GM12878 (cell line): ENCODE measurements around the gene OTOR. TPM values are rescaled to one million over a fixed set of nuclear protein-coding genes. Genes with fewer than 3 reads are reported as not detected.

Experiments used
- ATAC-seq: fragments of 200-7000 bp; cut with Tn5 transposase; 3 replicates; pipeline ENCODE4 v1.9.1; 2020; ENCODE audit warnings: mild to moderate bottlenecking, moderate library complexity
- BruUV-seq: library from RNA; stranded (reverse); fragments of 400-500 nt; replicated peaks from 2 replicates; lab custom pipeline; 2021; lab: Mats Ljungman, UMichigan
- CTCF ChIA-PET: fragments of 300-600 bp; sonication (Branson Sonifier 250); formaldehyde crosslinking; extraction: SDS; loops from one replicate; lab custom pipeline; 2021; ENCODE audit warnings: inconsistent platforms; lab: Yijun Ruan, JAX
- POLR2A ChIA-PET: fragments of 350-600 bp; formaldehyde crosslinking; extraction: SDS; loops from one replicate; lab custom pipeline; 2021; ENCODE audit warnings: inconsistent platforms; lab: Charles Lee
- RAD21 ChIA-PET: fragments of 300-600 bp; sonication (Branson Sonifier 250); formaldehyde crosslinking; loops from one replicate; lab custom pipeline; 2023; ENCODE audit warnings: antibody characterized with exemption; ENCODE audit not compliant: unreplicated experiment; lab: Charles Lee
- SMC1A ChIA-PET: fragments of 300-600 bp; sonication (Branson Sonifier 250); formaldehyde crosslinking; loops from one replicate; lab custom pipeline; 2023; ENCODE audit not compliant: unreplicated experiment, uncharacterized antibody; lab: Charles Lee
- DNase-seq: peaks from one replicate; pipeline ENCODE4 v3.0.0-alpha.2; 2011; ENCODE audit warnings: low read depth, low spot score
- FAIRE-seq: peaks from 3 replicates; lab custom pipeline; 2011; peaks lifted over from hg19 to GRCh38; lab: Jason Lieb, UNC
- H2AFZ ChIP-seq: 2 replicates; pipeline ENCODE4 v1.6.0; 2011; ENCODE audit warnings: low read depth, low read length, control low read depth; ENCODE audit not compliant: control insufficient read depth
- H3K27ac ChIP-seq: 2 replicates; pipeline ENCODE4 v1.5.1; 2011; ENCODE audit warnings: control low read depth; ENCODE audit not compliant: control insufficient read depth, insufficient read depth
- H3K27me3 ChIP-seq, 2 experiments: replicated peaks in 1 of 2; 2 replicates each; pipeline versions ENCODE4 v1.6.0 to v1.6.1; 2011; ENCODE audit warnings: low read length in 1 of 2; ENCODE audit not compliant: control insufficient read depth in 2 of 2, insufficient read depth in 2 of 2
- H3K36me3 ChIP-seq, 2 experiments: 2 replicates each; pipeline ENCODE4 v1.5.1; 2011; ENCODE audit warnings: low read length in 1 of 2; ENCODE audit not compliant: control insufficient read depth in 2 of 2, insufficient read depth in 2 of 2
- H3K4me1 ChIP-seq: 2 replicates; pipeline ENCODE4 v1.6.1; 2011; ENCODE audit warnings: mild to moderate bottlenecking, low read length, moderate library complexity, mixed read lengths; ENCODE audit not compliant: control insufficient read depth, insufficient read depth
- H3K4me2 ChIP-seq: 2 replicates; pipeline ENCODE4 v1.6.0; 2011; ENCODE audit warnings: control low read depth; ENCODE audit not compliant: control insufficient read depth, insufficient read depth
- H3K4me3 ChIP-seq: fragments of 200-600 bp; sonication (generic); 2 replicates; pipeline ENCODE4 v1.5.1; 2016
- H3K79me2 ChIP-seq: 2 replicates; pipeline ENCODE4 v1.6.0; 2011; ENCODE audit warnings: low read length; ENCODE audit not compliant: control insufficient read depth, insufficient read depth
- H3K9ac ChIP-seq: 2 replicates; pipeline ENCODE4 v1.8.0; 2011; ENCODE audit warnings: low read length, control low read depth, mixed read lengths; ENCODE audit not compliant: control insufficient read depth, insufficient read depth
- H3K9me3 ChIP-seq: replicated peaks from 3 replicates; pipeline ENCODE4 v1.5.1; 2011; ENCODE audit warnings: mild to moderate bottlenecking, low read length; ENCODE audit not compliant: control insufficient read depth, insufficient read depth
- H4K20me1 ChIP-seq: 2 replicates; pipeline ENCODE4 v1.6.0; 2011; ENCODE audit not compliant: control insufficient read depth, insufficient read depth
- ASH2L ChIP-seq: fragments of 300-600, 200-600 bp; sonication (generic); IDR thresholded peaks from 2 replicates; pipeline ENCODE4 v1.6.1; 2017; ENCODE audit warnings: low read depth, mild to moderate bottlenecking, borderline replicate concordance
- ATF7 ChIP-seq: fragments of 450-650 bp; IDR thresholded peaks from 2 replicates; pipeline ENCODE4 v1.6.1; 2016; ENCODE audit warnings: low read depth, mild to moderate bottlenecking
- BACH1 ChIP-seq: fragments of 450-650 bp; IDR thresholded peaks from 2 replicates; pipeline ENCODE4 v1.6.1; 2017; ENCODE audit warnings: mild to moderate bottlenecking, borderline replicate concordance
- CHD4 ChIP-seq: fragments of 200-600 bp; sonication (generic); IDR thresholded peaks from 2 replicates; pipeline ENCODE4 v1.6.1; 2016; ENCODE audit warnings: mild to moderate bottlenecking
- EP300 ChIP-seq, 2 experiments: fragments of 150-350 bp in 1 of 2; IDR thresholded peaks; 2 replicates each; pipeline ENCODE4 v1.6.1; 2011 to 2012; ENCODE audit warnings: low read depth in 2 of 2, low read length in 2 of 2, borderline replicate concordance in 1 of 2, improper control_type of control experiment in 1 of 2, inconsistent platforms in 1 of 2; ENCODE audit not compliant: control insufficient read depth in 1 of 2
- GATAD2B ChIP-seq: fragments of 450-650 bp; conservative IDR thresholded peaks from 2 replicates; pipeline ENCODE4 v1.6.1; 2017; ENCODE audit warnings: low read depth, mild to moderate bottlenecking, moderate library complexity
- HCFC1 ChIP-seq: fragments of 150-350 bp; IDR thresholded peaks from 2 replicates; pipeline ENCODE4 v1.6.1; 2014; ENCODE audit warnings: low read length
- MAX ChIP-seq: IDR thresholded peaks from 2 replicates; pipeline ENCODE4 v1.6.1; 2012; ENCODE audit warnings: low read depth, low read length, improper control_type of control experiment
- MTA2 ChIP-seq: fragments of 450-650 bp; IDR thresholded peaks from 2 replicates; pipeline ENCODE4 v1.6.1; 2016; ENCODE audit warnings: low read depth, mild to moderate bottlenecking, moderate library complexity
- PML ChIP-seq: IDR thresholded peaks from 2 replicates; pipeline ENCODE4 v1.6.1; 2012; ENCODE audit warnings: low read length, inconsistent platforms
- RCOR1 ChIP-seq: conservative IDR thresholded peaks from 2 replicates; pipeline ENCODE4 v1.6.1; 2012; ENCODE audit warnings: low read depth, low read length, improper control_type of control experiment
- SMC3 ChIP-seq: IDR thresholded peaks from 2 replicates; pipeline ENCODE4 v1.6.1; 2011; ENCODE audit warnings: low read length, improper control_type of control experiment, borderline replicate concordance
- SUPT20H ChIP-seq: IDR thresholded peaks from 2 replicates; pipeline ENCODE4 v1.6.1; 2011; ENCODE audit warnings: low read depth, mild to moderate bottlenecking, low read length, moderate library complexity, borderline replicate concordance; ENCODE audit not compliant: control insufficient read depth
- USF2 ChIP-seq: IDR thresholded peaks from 2 replicates; pipeline ENCODE4 v1.6.1; 2011; ENCODE audit warnings: low read depth, low read length, improper control_type of control experiment, borderline replicate concordance
- ZBED1 ChIP-seq: IDR thresholded peaks from 2 replicates; pipeline ENCODE4 v1.6.1; 2016; ENCODE audit warnings: borderline replicate concordance
- ZBTB33 ChIP-seq: fragments of 450-650 bp; IDR thresholded peaks from 2 replicates; pipeline ENCODE4 v1.6.1; 2017; ENCODE audit warnings: mild to moderate bottlenecking
- ZNF217 ChIP-seq: fragments of 450-650 bp; IDR thresholded peaks from 2 replicates; pipeline ENCODE4 v1.6.1; 2017; ENCODE audit warnings: antibody characterized with exemption, mild to moderate bottlenecking
- ZNF24 ChIP-seq: fragments of 450-650 bp; IDR thresholded peaks from 2 replicates; pipeline ENCODE4 v1.6.1; 2017; ENCODE audit warnings: antibody characterized with exemption, mild to moderate bottlenecking
- WGBS: methylation state at CpG from one replicate; pipeline ENCODE4 v1.1.6; 2016; ENCODE audit warnings: low lambda C conversion rate; ENCODE audit not compliant: insufficient replicate concordance, insufficient coverage; ENCODE audit errors: missing lambda C conversion rate; 5-methylcytosine and 5-hydroxymethylcytosine counted together
- in situ Hi-C: fragments of 300-500 bp; cut with MboI; formaldehyde crosslinking; loops from 9 replicates; pipeline ENCODE4 v1.14.3; 2018; ENCODE audit warnings: mixed read lengths
- intact Hi-C: fragments of 100-400 bp; cut with micrococcal nuclease; formaldehyde crosslinking; loops from one replicate; pipeline ENCODE4 v1.14.2; 2022; ENCODE audit not compliant: unreplicated experiment
- polyA plus RNA-seq, 11 experiments: library from polyadenylated mRNA; depleted of rRNA in 4 of 11; unstranded in 6 of 11; stranded (reverse) in 5 of 11; fragments of >200 nt; fragmentation: Nextera tagmentation in 4 of 11; fragmentation: Illumina TruSeq in 1 of 11; extraction: Ambion mirVana in 4 of 11; extraction: Trizol in 1 of 11; gene quantifications; 1 replicate in 1 of 11; 2 replicates in 10 of 11; pipeline versions ENCODE4 v1.2.1 to v1.2.3, GENCODE V29; 2011 to 2016; ENCODE audit warnings: inconsistent platforms in 2 of 11, missing spikeins in 2 of 11, low read depth in 1 of 11
- total RNA-seq, 4 experiments: library from RNA; depleted of rRNA in 3 of 4; stranded (reverse); fragments of >200 nt in 3 of 4; fragmentation: Illumina TruSeq in 1 of 4; extraction: Trizol in 1 of 4; gene quantifications; 2 replicates each; pipeline versions ENCODE4 v1.2.1 to v1.2.3, GENCODE V29; 2013 to 2021

Gene OTOR
- total and polyA plus RNA-seq, 10 of the 15 experiments (the other 5 are each of a cell fraction or from before 2014, with no cell fraction given), result not detected

GRCh38 chr20:16711661-16712258 lies 36.4 kb upstream of the OTOR start:
- Histone ChIP-seq H3K27ac (no peak overlapping the region), H3K9me3 (no peaks in the 10 kb centered on the region; the same call in 2 of the 3 replicates), H3K9ac (no peak overlapping the region), H3K4me2 (no peak overlapping the region), H4K20me1 (no peaks in the 10 kb centered on the region), H3K36me3 (no peaks in the 10 kb centered on the region), H3K79me2 (no peaks in the 10 kb centered on the region), H3K4me3 (no peak overlapping the region), H3K4me1 (peaks cover 27% of the 10 kb centered on the region), H3K27me3 (peaks cover 0 to 3% of the 10 kb centered on the region in 2 experiments; a peak in 1 of 4 replicates), H2AFZ (no peak overlapping the region)
- DNase-seq (no peak), FAIRE-seq (no peak), ATAC-seq (no peak)
- CTCF ChIA-PET, result no interaction called here
- SMC1A ChIA-PET, result interaction anchor here (1.0 kb wide), 1 partner anchor 10 kb away, joined by 3 read pairs; no protein-coding TSS in a partner anchor
- RAD21 ChIA-PET, result no interaction called here
- no TSS peak for BruUV-seq
- in situ Hi-C loops (no loop called here), intact Hi-C loops (no loop called here)
- TF ChIP-seq GATAD2B, result no peak
- no peak for TF ChIP-seq ZNF217
- no peak for TF ChIP-seq MTA2
- TF ChIP-seq EP300 (IDR thresholded peaks at IDR 0.05; ENCODE audit: borderline replicate concordance in 1 of 2, control insufficient read depth in 1 of 2, low read depth in 2 of 2, low read length in 2 of 2), result no peak
- no peak for TF ChIP-seq ASH2L
- no peak for TF ChIP-seq ZNF24
- TF ChIP-seq CHD4, result no peak
- no peak for TF ChIP-seq HCFC1
- TF ChIP-seq MAX, result no peak
- no peak for TF ChIP-seq SUPT20H
- no peak for TF ChIP-seq ZBED1
- no peak for TF ChIP-seq ZBTB33
- TF ChIP-seq PML, result no peak
- no peak for TF ChIP-seq RCOR1
- no peak for TF ChIP-seq SMC3
- no peak for TF ChIP-seq ATF7
- TF ChIP-seq BACH1, result no peak
- no peak for TF ChIP-seq USF2
- POLR2A ChIA-PET, result no interaction called here
- 71% methylated on average over 4 of the region's 4 CpGs for WGBS
